GM18907 (cell line): ENCODE measurements around the gene ATF6.
"Not testable (repeated sequence)": the region's sequence is repeated elsewhere in the genome, so short reads cannot be mapped to it uniquely, and the experiment has no call there.

ENCODE experiments used
- ATAC-seq: cut with Tn5 transposase; IDR thresholded peaks from one replicate; pipeline ENCODE4 v1.9.1; 2021; ENCODE audit warnings: mild to moderate bottlenecking, moderate library complexity; ENCODE audit not compliant: unreplicated experiment

The ATF6 gene

GRCh38 chr1:161825831-161826230 is 59.7 kb downstream of the ATF6 start:
- ATAC-seq = no peak

GRCh38 chr1:161826478-161826877 is 60.4 kb downstream of the ATF6 start:
- no peak for ATAC-seq

DNA sequence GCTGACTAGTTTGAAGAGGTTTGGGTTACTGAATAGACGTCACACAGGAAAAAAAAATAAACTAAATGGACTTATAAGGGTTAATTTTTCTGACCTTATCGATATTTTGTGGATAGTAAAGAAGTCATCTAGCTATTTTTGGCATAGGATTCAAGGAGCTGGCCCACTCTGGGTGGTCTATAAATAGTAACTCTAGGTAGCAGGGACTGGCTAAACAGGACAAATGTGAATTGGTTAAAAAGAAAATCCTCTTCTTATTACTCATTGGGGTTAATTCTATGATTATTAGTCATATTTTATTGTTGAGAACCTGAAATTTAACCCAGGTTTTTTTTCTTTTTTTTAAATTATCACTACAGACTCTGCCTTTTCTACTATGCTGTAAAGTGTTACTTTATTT is 61.7 kb downstream of the ATF6 start:
- ATAC-seq = no peak

GRCh38 chr1:161832299-161832907 is 66.3 kb downstream of the ATF6 start:
- not testable (repeated sequence) for ATAC-seq

DNA sequence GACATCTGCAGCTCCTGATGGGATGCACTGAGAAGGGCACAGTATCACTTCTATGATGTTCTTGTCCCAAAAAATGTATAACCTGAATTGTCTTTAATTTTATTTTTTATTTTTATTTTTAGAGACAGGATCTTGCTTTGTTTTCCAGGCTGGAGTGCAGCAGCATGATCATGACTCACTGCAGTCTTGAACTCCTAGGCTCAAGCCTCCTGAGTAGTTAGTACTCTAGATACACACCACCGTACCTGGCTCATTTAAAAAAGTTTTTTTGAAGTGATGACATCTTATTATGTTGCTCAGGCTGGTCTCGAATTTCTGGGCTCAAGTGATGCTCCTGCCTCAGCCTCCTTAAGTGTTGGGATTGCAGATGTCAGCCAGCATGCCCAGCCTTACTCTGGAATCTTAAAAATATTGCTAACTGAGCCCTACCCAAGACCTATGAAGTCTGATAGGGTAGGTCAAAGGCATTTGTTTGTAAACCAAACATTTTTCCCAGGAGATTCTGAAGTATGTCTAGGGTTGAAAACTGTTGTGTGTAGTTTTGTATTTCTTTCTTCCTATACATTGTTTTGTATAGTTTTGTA is 68.9 kb downstream of the ATF6 start:
- no peak for ATAC-seq

DNA sequence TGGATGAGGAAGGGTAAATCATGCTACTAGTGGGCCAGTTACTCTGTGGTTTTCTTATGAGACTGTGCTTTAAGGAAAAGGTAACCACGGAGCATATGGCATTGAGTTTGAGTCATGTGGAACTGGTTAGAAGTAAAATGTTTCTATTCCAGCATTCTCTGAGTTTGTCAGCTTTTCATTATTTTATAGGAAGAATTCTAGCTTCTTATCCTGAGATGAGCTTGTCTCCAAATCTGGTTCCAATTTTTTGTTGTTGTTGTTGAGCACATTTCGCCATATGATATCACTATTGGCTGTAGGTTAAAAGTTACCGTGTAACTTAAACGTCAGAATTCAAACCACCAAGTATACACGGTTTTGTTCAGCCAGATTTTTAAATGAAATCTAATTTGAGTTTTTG is 69.9 kb downstream of the ATF6 start:
- ATAC-seq = no peak

DNA sequence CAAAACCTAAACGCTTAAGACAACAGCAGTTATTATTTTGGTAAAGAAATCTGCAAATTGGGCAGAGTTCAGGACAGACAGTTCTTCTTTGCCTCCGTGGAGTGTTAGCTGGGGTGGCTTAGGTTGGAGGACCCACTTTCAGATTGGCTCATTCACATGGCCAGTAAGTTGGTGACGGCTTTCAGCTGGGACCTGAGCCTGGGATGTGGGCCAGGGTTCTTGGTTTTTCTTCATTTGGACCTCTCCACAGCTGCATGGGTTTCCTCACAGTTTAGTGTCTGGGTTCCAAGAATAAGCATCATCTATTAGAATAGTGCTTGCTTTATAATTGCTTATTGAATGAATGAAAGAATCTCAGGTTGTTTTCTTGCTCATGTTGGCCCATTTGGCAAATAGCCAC is 72.2 kb downstream of the ATF6 start:
- ATAC-seq = no peak

GRCh38 chr1:161838885-161839284 is 72.8 kb downstream of the ATF6 start:
- no peak for ATAC-seq

DNA sequence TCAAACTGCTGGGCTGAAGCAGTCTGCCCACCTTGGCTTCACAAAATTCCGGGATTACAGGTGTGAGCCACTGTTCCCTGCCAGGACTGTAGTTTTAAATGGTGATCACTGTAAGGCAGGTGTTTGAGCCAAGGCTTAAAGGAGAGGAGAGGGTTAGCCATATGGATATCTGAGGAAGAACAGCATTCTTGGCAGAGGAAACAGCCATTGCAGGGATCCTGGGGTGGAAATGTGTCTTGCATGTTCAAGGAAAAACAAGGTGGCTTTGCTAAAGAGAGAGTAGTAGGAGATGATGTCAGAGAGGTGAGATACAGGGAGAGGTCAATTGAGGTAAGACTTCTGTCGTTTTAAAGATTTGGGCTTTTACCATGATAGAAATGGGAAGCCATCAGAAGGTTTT is 73.5 kb downstream of the ATF6 start:
- ATAC-seq = no peak

DNA sequence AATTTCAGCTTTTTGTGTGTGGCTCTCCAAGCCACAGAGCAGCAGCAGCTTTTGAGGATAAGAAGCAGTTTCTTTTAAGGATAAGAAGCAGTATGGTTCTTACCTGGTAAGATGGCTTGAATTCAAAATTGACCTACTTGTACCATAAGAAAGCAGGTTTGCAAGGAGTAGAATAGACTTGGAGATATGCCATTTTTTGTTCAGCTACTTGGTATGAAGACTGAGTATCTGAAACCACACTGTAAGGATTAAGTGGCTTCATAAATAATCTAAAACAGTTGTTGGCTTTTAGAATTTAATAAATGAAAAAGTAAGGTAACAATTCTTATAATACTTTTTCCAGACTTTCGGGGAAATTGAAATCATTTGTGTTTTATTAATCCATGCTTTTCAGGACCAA is 74.2 kb downstream of the ATF6 start:
- ATAC-seq = no peak

DNA sequence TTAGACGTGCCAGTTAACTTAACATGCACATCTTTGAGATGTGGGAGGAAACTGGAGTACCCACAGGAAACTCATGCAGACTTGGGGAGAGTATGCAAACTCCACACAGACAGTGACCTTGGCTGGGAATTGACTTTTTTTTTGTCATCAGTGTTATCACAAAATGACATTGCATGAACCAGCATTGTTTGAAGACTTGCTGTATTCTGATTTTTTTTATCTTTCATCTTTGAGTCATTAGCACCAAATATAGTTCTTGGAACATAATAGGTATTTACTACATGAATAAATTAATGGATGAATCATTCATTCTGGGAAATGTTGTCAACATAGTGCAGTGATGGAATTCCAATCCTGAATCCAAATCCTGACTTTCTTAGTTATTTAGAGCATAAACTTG is 77.0 kb downstream of the ATF6 start:
- ATAC-seq = no peak

GRCh38 chr1:161844696-161845095 is 78.6 kb downstream of the ATF6 start:
- no peak for ATAC-seq

- ATAC-seq = no peak
These were observed 82.6 kb downstream of the ATF6 start for GRCh38 chr1:161848676-161849075.

DNA sequence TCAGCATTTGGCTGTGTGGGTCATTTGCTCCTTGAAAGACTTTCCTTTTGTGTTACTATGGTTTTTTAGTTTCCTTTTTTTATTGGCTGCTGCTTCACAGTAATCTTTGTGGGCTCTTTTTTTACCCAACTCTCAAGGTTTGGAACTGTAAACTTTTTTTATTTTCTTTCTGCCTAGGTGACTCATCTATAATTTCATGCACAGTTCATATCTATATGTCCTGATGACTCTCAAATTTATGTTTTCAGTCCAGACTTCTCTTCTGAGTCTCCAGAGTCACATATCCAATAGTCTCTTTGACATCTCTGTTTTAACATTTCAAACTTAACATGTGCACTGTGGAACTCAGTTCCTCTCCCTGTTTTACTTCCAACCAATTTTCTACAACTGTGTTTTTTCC is 83.4 kb downstream of the ATF6 start:
- no peak for ATAC-seq

- no peak for ATAC-seq
These were observed 89.1 kb downstream of the ATF6 start for GRCh38 chr1:161855260-161855659.

DNA sequence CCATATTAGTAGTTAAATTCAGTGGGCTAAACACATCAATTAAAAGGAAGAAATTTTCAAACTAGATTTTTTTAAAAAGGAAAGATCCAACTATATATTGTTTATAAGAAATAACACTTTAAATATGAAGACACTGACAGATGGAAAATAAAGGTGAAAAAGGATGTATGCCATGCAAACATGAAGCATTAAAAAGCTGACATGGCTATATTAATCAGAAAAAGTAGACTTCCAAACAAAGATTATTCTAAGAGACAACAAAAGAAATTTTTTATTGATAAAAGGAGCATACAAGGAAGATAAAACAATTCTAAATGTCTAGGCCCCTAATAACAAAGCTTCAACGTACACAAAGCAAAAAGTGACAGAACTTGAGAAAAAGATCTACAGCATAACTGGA is 92.2 kb downstream of the ATF6 start:
- no peak for ATAC-seq

- no peak for ATAC-seq
These were observed 97.4 kb downstream of the ATF6 start for GRCh38 chr1:161863549-161863948.

GRCh38 chr1:161864577-161864976 is 98.5 kb downstream of the ATF6 start:
- ATAC-seq = no peak

DNA sequence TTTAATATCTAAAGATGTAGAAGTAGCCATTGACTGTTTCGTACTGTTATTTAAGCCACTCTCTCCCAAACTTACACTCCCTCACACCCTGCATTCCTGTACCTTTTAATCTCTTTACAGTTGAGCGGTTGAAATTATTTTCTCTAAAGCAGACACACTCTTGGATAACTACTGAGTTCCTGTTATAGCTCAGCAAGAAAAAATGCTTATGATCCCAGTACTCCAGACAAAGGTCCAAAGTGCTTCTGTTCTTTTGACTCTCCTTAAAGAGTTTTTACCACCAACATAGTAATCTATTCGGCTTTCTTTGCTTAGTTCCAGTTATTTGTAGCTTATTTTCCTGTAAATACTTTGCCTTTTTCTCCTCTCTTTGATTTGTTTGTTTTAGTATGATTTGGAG is 100.1 kb downstream of the ATF6 start:
- no peak for ATAC-seq

GRCh38 chr1:161868832-161869231 is 102.7 kb downstream of the ATF6 start:
- no peak for ATAC-seq

DNA sequence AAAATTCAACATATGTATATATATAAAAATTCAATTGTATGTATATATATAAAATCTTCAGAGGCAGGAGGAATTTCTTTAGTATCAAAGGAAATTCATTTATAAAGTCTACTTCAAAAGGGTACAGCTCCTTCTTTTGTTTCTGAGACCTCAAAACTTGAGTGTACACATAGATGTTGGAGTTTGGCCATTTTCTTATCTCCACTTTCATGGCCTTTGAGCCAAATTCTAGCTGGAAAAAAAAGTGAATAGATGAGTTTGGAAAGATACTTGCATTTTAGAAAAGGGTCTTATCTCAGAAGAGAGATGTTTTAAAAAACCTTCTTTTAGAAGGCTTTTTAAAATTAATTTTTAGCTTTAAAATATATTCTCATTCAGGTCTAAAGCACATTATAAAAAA is 103.2 kb downstream of the ATF6 start:
- ATAC-seq = no peak

DNA sequence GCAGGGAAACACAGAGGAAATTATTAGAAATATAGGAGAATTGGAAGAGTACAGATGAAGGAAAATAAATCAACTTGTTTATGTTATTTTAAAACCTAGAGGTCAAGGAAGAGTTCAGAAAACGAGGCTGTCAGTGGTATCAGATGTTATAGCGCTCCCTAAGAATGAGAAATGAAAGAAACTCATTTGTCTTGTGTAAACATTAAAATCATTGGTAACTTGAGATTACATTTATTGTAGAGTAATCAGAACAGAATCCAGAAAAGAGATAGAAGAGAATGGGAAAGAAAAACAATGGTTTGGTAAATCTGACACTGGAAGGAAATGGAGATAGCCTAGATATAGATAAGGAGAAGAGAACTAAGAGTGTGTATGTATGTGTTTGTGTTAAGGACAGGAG is 106.4 kb downstream of the ATF6 start:
- ATAC-seq = no peak

DNA sequence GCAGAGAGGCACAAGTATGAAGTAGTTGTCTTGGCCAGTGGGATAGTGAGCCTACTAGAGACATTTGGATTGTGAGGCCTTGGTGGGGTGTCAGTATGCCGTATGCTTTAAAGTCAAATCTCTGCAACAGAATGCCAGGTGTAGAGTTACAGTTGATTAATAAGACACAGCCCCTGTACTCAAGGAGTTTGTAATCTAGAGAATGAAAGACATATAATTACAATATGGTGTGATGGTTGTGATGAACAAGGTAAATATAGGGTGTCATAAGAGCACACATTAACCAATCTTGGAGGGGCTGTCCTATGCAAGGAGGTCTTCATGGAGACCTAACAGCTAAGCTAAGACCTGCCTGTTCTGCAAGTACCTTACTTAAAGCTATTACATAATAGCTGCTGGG is 113.1 kb downstream of the ATF6 start:
- ATAC-seq = no peak
